Endothelial cell of hepatic sinusoid (primary cell): Measurements from ENCODE around the gene OR5A1.
"Not testable (repeated sequence)": the region's sequence is repeated elsewhere in the genome, so short reads cannot be mapped to it uniquely, and the experiment has no call there.

Experiments used
- in situ Hi-C: cut with HindIII; loops from 2 replicates; pipeline ENCODE4 v1.10.0; 2017; ENCODE audit warnings: low sequenced_read_pairs

OR5A1 gene

DNA sequence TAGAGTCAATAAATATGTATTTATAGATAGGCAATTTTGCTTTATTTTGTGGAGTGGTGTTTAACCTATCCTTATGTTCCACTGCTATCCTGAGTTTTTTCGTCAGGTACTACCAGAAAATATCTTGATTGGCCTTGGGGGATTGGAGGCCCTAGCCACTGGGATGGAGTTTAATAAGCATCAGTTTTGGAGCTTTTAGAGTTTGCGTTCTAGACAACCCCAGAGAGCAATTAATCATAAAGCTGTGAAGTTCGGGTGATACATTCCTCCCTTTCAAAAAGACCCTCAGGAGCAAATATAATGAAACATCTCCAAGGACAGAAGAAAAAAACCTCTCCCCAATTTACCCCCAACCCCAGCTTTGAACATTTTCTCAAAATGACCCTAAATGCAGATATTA lies at the start of gene OR5A1:
Gene OR5A1, plus strand, starts transcription at position 301 of the 400 bp plus-strand sequence. CDS start 6,700 bp downstream, outside the sequence.
- in situ Hi-C loops: no loop called here

DNA sequence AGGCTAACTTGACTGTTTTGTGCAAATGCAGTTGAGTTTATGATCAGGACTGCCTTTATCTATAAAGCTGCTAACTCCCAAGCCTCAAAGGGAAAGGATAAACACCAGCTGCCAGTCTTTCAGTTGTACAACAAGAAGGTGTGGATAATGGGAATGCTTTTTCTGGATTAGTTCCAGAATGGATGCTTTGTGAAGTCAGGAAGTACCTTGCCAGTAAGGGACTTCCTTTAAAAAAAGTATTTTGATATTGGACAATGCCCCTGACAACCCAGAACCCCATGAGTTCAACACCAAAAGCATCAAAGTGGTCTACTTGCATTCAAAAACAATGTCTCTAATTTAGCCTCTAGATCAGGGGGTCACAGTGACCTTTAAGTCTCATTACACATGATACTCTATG lies 42.1 kb upstream of the OR5A1 start:
- in situ Hi-C loops: no loop called here

DNA sequence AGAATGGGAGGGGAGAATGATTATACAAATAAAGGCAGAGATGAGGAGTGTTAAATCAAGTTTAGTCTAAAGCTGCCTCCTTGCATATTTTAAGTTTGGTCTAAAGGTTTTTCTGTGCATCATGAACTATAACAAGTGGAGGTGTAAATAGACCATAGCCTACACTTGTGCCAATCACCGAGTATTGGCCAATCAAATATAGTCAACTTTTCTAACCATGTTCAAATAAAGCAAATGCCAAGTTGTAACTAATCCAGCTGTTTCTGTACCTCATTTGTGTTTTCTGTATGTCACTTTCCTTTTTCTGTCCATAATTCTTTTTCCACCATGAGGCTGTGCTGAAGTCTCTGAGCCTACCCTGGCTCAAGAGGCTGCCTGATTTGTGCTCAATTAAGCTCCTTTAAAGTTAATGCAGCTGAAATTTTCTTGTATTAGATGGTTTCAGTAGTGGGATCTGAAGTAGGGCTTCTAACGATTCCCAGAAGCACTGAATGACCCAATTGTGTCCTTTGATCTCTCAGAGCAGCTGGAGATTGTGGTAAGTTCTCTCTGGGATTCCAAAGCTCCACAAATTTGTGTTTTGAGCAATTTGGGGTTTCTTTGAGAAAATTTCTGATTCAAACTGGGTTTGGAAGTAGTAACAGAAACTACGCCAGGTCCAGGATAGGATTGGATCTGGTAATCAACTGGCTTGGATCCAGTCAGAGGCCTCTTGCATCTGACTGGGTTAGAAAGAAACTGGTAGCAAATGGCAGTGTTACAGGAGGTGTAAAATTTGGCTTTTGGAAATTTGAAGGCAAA lies 35.6 kb upstream of the OR5A1 start:
- in situ Hi-C loops: no loop called here

DNA sequence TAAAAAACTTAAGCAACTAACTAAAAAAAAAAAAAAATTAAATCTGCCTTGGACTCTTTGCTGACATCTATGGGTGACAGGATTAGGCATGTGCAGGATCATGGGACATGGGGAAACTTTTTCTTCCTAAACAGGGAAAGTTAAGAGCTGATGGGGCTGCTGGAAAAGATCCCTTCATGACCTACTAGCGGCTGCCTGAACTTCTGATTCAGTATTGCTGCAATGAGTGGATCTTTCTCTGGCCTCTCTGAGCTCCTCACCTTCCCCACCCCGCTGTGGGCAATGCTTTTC lies 35.1 kb upstream of the OR5A1 start:
- in situ Hi-C loops: no loop called here

DNA sequence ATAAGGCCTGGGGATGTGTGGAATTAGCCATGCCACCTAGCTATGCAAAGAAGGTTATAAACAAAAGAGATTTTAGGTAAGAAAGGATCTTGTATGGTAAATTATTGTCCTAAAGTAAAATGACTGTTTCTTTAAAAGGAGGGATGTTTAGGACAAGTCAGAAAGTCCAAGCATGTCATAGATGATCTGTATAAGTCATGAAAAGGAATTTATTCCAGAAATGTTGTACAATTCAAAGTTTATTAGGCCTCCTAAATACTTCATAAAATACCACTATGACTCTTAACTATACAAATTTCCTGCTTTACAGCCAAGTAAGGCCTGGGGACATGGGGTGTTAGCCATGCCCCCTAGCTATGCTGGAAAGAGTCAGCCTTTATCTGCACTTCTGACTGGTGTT lies 32.7 kb upstream of the OR5A1 start:
- in situ Hi-C loops: no loop called here

DNA sequence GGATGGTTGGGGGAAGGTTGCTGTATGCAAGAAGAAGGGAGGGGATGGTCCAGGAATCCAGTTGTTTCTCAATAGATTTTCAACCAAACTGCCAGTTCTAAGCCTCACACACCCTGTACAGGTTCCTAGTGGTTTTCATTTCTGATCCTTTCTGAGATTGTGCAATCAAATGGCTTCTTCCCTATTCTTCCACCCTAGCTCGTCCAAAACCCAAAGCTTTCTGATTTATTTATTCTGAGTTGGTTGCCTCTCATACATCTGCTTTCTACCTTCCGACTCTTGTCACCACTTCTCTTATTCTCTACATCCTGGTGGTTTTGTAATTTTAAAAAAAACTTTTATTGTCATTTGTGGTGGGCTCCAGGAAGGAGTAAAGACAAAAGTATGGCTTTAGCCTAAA lies 22.6 kb upstream of the OR5A1 start:
- in situ Hi-C loops: no loop called here

DNA sequence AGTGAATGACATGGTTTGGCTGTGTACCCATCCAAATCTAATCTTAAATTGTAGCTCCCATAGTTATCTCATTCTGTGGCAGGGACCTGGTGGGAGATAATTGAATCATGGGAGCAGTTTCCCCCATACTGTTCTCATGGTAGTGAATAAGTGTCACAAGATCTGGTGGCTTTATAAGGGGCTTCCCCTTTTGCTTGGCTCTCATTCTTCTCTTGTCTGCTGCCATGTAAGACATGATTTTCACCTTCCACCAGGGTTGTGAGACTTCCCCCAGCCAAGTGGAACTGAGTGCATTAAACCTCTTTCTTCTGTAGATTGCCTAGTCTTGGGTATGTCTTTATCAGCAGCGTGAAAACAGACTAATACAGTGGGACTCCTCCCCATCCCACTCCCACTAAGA lies 21.2 kb upstream of the OR5A1 start:
- in situ Hi-C loops: no loop called here

DNA sequence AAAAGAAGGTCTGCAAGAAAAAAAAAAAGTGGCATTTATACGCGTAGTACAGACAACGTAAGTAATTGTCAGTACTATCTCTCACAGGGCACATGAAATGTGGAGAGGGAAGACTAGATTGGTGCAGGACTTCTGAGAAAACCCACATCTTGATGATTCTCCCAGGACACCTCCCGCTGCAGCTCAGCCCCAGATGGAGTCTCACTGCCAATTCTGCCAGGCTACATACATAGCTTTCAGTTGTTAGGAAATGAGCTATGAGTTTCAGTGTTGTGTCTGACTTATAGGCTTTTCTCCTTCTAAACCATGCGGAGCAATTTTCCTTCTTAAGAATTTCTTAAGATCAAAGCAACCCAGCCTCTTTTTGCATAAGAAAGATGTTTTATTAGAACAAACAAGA lies 19.7 kb upstream of the OR5A1 start:
- in situ Hi-C loops: no loop called here

DNA sequence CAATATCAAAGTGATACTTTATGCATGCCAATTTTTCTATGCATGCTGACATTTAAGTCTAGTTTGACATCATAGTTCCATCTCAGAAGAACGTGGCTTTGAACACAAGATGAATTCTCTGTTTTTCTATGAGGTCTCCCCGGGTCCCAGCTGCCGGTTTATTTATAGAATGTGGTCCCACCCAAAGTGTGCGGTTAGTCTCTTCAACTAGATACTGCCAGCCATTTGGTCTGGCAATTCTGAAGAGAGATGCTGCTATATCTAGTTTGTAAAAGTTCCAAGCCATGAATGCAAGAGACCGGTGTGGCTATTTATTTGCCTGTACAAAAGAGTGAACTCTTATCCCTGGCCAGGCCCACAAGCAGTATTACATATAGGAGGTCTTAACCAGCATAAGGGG lies 19.2 kb upstream of the OR5A1 start:
- in situ Hi-C loops: no loop called here

DNA sequence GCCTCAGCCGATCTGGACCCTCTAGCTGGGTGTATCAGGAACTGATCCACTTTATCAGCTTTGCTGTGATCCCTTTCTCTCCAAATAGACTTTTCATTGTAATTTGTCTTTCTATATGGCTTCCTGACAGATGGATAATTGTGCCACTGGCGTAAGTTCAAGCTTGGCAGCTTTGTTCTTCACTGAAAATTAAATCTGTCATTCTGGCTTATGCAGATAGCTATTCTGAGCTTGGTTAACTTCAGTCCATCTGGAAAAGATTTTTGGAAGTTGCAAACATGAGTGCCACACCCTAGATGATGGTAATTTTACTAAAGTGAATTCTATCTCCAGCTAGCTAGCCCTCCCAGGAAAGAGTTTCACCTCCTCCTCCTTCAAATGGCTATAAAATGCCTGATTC lies 18.1 kb upstream of the OR5A1 start:
- in situ Hi-C loops: no loop called here

DNA sequence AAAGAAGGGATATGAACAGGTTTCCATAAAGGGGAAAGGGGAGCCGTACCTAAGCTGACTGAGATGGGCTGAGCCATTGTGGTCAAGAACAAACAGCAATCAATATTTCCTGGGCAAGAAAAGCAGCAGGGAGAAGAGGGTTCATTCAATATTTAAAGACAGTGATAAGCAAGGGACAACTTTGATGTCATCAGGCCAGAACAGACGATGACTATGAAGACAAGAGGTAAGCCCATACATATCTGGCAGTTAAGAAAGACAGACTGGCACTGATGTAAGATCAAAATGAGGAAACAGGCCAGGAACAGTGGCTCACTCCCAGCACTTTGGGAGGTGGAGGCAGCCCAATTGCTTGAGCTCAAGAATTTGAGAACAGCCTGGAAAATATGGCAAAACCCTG lies 12.4 kb upstream of the OR5A1 start:
- in situ Hi-C loops: no loop called here

DNA sequence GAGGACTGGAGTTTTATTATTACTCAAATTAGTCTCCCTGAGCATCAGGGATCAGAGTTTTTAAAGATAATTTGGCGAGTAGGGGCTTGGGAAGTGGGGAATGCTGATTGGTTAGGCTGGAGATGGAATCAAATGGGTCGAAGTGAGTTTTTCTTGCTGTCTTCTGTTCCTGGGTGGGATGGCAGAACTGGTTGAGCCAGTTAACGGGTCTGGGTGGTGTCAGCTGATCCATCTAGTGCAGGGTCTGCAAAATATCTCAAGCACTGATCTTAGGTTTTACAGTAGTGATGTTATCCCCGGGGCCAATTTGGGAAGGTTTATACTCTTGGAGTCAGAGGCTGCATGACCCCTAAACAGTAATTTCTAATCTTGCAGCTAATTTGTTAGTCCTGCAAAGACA lies 11.1 kb upstream of the OR5A1 start:
- in situ Hi-C loops: no loop called here

DNA sequence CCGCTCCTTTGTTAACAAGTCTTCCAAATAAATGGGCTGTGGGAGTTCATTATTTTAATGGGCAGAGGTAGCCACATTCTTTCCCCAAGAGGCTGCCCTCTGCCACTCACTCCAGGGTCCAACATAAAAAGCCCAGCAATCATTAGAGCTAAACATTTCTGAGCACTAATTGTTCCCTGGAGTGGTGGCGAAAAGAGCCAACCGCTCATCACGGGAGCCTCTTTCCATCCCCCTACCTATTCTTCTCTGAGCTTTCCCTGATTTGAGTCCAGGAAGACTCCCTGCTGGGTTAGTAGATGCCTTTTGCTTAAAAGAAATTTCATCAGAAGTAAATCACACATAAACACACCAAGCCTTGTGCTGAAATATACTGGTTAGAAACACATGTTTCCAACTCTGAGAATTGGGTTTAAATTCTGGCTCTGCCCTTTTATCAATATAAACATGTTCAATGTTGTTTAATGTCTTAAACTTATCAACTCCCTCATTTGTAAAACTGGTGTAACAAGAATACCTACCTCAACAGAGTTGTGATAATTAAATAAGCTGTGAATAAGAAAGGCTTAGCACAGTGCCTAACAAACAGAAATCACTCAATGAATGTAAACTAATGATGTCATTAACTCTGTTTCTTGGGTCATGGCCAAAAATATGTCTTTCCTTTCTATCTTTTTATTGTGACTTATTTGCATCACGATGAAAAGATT lies 9.8 kb upstream of the OR5A1 start, which contains the start of gene OR5A2:
Gene OR5A2, minus strand, starts transcription at position 53 of the 707 bp plus-strand sequence. CDS start 3,460 bp downstream, outside the sequence.
- in situ Hi-C loops: no loop called here

DNA sequence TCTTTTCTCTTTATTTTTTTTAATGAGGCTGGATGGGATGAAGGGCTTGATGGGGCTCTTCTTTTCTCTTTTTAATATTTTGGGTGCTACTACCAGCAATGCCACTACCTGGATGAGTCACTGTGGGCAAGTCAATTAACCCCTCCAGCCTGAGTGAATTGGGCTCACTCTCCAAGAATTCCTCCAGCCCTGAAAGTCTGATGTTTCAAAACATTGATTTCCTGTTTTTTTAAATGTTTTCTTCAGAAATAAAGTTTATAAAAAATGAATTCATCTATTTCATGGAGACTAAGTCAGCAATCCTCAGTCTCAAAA lies 9.2 kb upstream of the OR5A1 start:
- in situ Hi-C loops: no loop called here

DNA sequence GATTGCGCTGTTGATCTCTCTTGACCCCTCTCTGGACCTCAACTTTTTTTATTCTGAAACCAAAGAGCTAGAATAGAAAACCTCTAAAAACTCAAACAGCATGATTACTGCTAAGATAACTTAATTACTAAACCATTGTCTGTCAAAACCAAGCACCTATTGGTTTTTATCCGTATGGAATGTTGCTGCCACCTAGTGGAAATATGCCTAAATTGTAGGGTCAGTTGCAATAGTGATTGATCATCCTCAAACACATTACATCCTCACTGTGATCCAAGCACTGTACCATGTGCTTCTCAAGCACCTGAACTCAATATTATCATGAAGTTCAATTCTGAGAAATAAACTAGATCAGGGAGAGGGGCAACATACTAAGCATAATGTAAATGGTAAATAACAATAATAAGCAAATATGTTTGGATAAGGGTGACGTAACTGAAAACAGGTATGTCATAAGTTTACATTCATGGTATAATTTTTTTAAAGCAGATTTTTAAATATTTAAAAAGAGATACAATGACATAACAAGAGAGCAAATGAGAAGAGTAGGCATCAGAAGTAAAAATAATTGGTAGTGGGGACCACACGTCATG lies 6.2 kb upstream of the OR5A1 start:
- in situ Hi-C loops: no loop called here

DNA sequence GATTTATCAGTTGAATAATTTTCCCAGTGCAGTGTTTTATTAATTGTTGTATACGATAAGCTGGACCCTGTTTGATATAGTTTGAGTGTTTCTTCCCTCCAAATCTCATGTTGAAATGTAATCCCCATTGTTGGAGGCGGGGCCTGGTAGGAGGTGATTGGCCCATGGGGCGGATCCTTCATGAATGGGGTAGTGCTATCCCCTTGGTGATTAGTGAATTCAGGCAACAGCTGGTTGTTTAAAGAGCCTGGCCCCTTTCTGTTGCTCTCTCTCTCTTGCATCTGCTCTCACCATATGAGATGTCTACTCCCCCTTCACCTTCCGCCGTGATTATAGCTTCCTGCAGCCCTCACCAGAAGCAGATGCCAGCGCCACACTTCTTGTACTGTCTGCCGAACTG lies 1.5 kb downstream of the OR5A1 start:
- in situ Hi-C loops: no loop called here

DNA sequence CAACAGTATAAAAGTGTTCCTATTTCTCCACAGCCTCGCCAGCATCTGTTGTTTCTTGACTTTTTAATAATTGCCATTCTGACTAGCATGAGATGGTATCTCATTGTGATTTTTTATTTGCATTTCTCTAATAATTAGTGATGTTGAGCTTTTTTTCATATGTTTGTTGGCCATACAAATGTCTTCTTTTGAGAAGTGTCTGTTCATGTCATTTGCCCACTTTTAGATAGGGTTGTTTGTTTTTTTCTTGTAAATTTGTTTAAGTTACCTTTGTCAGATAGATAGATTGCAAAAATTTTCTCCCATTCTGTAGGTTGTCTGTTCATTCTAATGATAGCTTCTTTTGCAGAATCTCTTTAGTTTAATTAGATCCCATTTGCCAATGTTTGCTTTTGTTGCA lies 9.4 kb downstream of the OR5A1 start:
- in situ Hi-C loops: not testable (repeated sequence)

DNA sequence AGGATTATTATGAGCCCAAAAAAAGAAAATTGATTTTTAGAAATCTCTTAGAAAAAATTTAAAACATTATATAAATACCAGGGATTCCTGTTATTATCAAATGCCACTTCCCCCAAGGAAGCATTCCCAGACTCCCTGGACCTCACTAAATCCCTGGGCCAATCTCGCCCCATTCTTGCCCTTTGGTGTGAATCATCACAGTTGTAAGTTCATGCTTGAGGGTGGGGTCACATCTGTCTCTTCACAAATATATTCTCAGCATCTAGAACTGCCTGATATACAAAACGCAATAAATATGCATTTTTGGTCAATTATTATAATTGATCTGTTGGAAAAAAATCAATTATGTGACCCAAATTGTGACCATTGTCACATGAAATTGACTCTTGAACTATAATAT lies 12.2 kb downstream of the OR5A1 start:
- in situ Hi-C loops: no loop called here

DNA sequence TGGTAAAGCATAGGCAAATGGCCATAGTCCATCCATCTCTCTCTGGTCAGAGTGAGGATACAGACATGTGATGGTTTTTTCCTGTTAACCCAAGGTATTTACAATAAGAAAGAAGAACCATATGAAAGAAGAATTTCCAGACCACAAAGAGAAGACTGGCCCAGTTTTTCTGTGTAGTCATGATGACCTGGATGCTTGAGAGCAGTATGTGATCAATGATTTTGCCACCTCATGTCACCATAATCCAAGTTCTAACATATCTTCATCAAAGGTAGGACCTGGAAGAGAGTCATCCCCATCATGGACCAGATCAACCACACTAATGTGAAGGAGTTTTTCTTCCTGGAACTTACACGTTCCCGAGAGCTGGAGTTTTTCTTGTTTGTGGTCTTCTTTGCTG lies 20.4 kb downstream of the OR5A1 start, which contains the start of gene OR4D6:
Gene OR4D6, plus strand, starts transcription at position 301 of the 400 bp plus-strand sequence. Its CDS starts 0 bp downstream, at position 301.
- in situ Hi-C loops: no loop called here

DNA sequence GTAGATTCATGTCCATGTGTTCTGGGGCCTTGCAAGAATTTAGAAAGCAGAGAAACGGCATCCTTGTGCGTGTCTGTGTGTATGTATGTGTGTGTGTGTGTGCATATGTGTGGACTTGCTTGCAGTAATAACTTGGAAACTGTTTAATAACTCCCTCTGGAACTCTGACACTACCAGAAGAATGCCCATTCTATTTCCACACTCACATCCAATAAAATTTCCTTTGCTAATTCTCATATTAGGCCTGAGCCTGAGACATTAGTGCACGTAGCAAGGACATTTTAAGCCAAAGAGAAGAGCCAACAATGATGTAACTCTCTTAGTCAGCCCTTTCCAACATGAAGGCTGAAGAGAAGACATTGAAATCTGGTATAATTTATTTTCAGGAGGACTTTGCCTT lies 23.6 kb downstream of the OR5A1 start:
- in situ Hi-C loops: no loop called here

DNA sequence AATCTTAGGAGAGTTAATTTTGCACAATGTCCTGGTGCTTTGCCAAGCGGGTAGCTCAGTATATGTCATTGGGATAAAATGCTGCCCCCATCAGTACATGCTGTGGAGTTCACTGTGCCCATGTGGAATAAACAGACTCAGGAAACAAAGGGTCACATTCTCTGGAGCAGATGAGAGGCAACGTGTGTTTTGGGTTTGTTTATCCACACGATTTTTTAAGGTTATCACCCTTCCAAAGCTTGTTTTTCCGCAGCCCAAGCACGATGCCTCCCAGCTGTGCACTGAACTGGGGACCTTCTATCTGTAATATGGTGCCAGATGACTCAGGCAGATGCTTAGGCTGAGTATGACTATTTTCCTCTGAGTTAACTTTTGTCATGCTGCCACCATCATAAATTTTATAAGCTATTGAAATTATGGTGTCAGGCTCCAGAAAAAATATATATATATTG lies 26.9 kb downstream of the OR5A1 start:
- in situ Hi-C loops: no loop called here

DNA sequence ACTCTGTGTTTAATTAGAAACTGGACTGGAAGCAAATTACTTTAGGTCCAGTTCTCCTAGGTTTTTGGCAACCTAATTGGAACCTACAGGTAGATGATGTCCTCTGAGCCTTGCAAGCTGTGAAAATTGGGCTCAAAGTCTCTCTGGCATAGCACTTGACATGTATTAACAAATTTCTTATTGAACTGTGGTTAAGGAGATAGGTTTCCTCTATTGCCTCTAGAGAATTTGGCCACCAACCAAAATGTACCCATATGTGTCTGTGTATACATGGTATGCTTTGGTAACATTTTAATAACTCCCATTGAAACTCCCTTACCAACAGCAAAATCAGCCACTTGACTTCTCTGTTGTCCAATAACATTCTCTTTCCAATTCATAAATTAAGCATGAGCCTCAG lies 36.7 kb downstream of the OR5A1 start, which contains the start of gene OR4D10:
Gene OR4D10, plus strand, starts transcription at position 301 of the 400 bp plus-strand sequence. CDS start 4,115 bp downstream, outside the sequence.
- in situ Hi-C loops: no loop called here
